Measurements from ENCODE around the gene JAG1. TPM values are rescaled to one million over a fixed set of nuclear protein-coding genes. Genes with fewer than 3 reads are reported as not detected.

JAG1 gene
- polyA plus RNA-seq, 2 of the 4 experiments (the other 2 are of a cell fraction), result 80.9 to 90.0 TPM

DNA sequence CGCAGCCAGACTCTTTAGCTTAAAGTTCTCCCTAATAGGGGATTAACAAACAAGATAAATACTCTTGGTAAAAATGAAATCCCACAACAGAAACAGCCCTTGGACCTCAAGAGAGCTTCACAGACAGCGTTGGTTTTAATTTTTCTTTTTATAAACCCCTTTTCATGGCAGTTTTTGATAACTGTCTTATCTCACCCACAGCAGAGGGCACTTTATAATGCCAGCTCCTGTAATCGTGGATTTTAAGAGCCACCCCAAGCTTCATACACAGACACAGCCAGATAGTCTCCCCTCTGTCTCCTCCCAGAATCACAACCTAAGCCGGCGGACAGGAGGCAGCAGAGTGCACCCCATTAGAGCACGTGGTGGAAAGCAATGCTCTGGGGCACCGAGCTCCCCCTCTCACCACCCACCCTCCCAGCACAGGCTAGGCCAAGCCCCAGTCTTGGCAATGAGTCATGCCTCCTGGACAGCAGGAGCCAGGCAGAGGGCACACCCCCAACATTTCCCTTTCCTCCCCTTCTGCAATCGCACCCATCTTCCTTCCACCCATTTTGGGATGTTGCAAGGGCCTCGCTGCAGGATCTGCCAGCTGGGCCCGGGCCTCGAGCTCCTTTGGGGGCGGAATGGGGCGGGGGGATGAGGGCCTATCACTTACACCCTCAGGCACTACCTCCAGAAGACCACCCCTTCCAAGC lies 2.4 kb downstream of the JAG1 start:
- WGBS (ENCODE audit: missing lambda C conversion rate), result 4% methylated on average over 13 of the region's 13 CpGs
- POLR2A ChIA-PET, result interaction anchor here (0.6 to 6.1 kb wide), 19 partner anchors 9 to 783 kb away, joined by 3 to 79 read pairs (median 4); partner anchors contain the start of genes MKKS and SLX4IP
- Histone ChIP-seq H3K4me3 (peak overlapping the region; percentile 92), H3K4me1 (peaks cover 52% of the 10 kb centered on the region), H3K4me2 (peak overlapping the region; percentile 91), H3K27ac (peak overlapping the region; percentile 95 to 97), H3K9me3 (no peaks in the 10 kb centered on the region)
- CTCF ChIA-PET, result interaction anchor here (0.6 to 3.0 kb wide), 60 partner anchors 9 to 1054 kb away, joined by 3 to 30 read pairs (median 4); partner anchors contain the start of genes MKKS and SLX4IP
- ATAC-seq, result peak; percentile 45 to 67
- peak; percentile 94 to 98 for DNase-seq (ENCODE audit: low read depth in 1 of 2, low spot score in 1 of 2)
- peak; percentile 70 for FAIRE-seq
- TF ChIP-seq HOXB5 (CRISPR knock-in tag; IDR thresholded peaks at IDR 0.05), result no peak
- no peak for TF ChIP-seq RFX5 (IDR thresholded peaks at IDR 0.05)
- TF ChIP-seq FOSB (CRISPR knock-in tag; IDR thresholded peaks at IDR 0.05), result no peak
- peak; percentile 75 for TF ChIP-seq GATA3 (IDR thresholded peaks at IDR 0.05; ENCODE audit: borderline replicate concordance)
- peak; percentile 99 for TF ChIP-seq MAX (IDR thresholded peaks at IDR 0.05)
- TF ChIP-seq MAZ (IDR thresholded peaks at IDR 0.05; ENCODE audit: borderline replicate concordance, low read depth, low read length), result peak; percentile 97
- TF ChIP-seq ZFP36 (IDR thresholded peaks at IDR 0.05; ENCODE audit: borderline replicate concordance, partially characterized antibody), result no peak
- TF ChIP-seq HDAC2 (IDR thresholded peaks at IDR 0.05), result no peak
- TF ChIP-seq POLR2AphosphoS2 (conservative IDR thresholded peaks at IDR 0.05; ENCODE audit: low read length), result no peak
- no peak for TF ChIP-seq KDM5A (IDR thresholded peaks at IDR 0.05)
- no peak for TF ChIP-seq ZNF302 (CRISPR knock-in tag; IDR thresholded peaks at IDR 0.05)
- no peak for TF ChIP-seq EHF (CRISPR knock-in tag; IDR thresholded peaks at IDR 0.05)
- no peak for TF ChIP-seq BCL3 (IDR thresholded peaks at IDR 0.05)
- peak; percentile 73 for TF ChIP-seq FOSL2 (IDR thresholded peaks at IDR 0.05)
- TF ChIP-seq FOSL2 (CRISPR knock-in tag; IDR thresholded peaks at IDR 0.05), result peak; percentile 96
- TF ChIP-seq CHD4 (IDR thresholded peaks at IDR 0.05; ENCODE audit: borderline replicate concordance), result no peak
- TF ChIP-seq ELK1 (IDR thresholded peaks at IDR 0.05; ENCODE audit: low read depth, low read length), result no peak
- TF ChIP-seq TP53 (CRISPR knock-in tag; IDR thresholded peaks at IDR 0.05), result no peak
- TF ChIP-seq CHD2 (IDR thresholded peaks at IDR 0.05; ENCODE audit: low read length, partially characterized antibody), result no peak
- no peak for TF ChIP-seq NPAS2 (CRISPR knock-in tag; IDR thresholded peaks at IDR 0.05; ENCODE audit: borderline replicate concordance)
- TF ChIP-seq PHF8 (IDR thresholded peaks at IDR 0.05; ENCODE audit: borderline replicate concordance, low read depth), result no peak
- TF ChIP-seq SMC3 (IDR thresholded peaks at IDR 0.05), result peak; percentile 80
- no peak for TF ChIP-seq RNF2 (IDR thresholded peaks at IDR 0.05; ENCODE audit: borderline replicate concordance, low read depth)
- no peak for TF ChIP-seq SREBF2 (IDR thresholded peaks at IDR 0.05)
- no peak for TF ChIP-seq HEYL (CRISPR knock-in tag; IDR thresholded peaks at IDR 0.05)
- no peak for TF ChIP-seq EHMT2 (IDR thresholded peaks at IDR 0.05; ENCODE audit: low read depth)
- TF ChIP-seq CEBPB (IDR thresholded peaks at IDR 0.05), result peak; percentile 70 to 92
- TF ChIP-seq HOXB13 (CRISPR knock-in tag; IDR thresholded peaks at IDR 0.05; ENCODE audit: low read depth), result no peak; the same call in 1 of the 2 replicates
- no peak for TF ChIP-seq JUNB (IDR thresholded peaks at IDR 0.05)
- no peak for TF ChIP-seq HMGXB4 (CRISPR knock-in tag; IDR thresholded peaks at IDR 0.05; ENCODE audit: borderline replicate concordance)
- TF ChIP-seq, protein P1, sequence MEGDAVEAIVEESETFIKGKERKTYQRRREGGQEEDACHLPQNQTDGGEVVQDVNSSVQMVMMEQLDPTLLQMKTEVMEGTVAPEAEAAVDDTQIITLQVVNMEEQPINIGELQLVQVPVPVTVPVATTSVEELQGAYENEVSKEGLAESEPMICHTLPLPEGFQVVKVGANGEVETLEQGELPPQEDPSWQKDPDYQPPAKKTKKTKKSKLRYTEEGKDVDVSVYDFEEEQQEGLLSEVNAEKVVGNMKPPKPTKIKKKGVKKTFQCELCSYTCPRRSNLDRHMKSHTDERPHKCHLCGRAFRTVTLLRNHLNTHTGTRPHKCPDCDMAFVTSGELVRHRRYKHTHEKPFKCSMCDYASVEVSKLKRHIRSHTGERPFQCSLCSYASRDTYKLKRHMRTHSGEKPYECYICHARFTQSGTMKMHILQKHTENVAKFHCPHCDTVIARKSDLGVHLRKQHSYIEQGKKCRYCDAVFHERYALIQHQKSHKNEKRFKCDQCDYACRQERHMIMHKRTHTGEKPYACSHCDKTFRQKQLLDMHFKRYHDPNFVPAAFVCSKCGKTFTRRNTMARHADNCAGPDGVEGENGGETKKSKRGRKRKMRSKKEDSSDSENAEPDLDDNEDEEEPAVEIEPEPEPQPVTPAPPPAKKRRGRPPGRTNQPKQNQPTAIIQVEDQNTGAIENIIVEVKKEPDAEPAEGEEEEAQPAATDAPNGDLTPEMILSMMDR (IDR thresholded peaks at IDR 0.05), result peak; percentile 49
- no peak for TF ChIP-seq POLR2A (IDR thresholded peaks at IDR 0.05; ENCODE audit: low read length)
- peak; percentile 41; the same call in 1 of the 2 replicates for TF ChIP-seq PBX3 (IDR thresholded peaks at IDR 0.05)
- TF ChIP-seq RARB (CRISPR knock-in tag; IDR thresholded peaks at IDR 0.05), result no peak
- no peak for TF ChIP-seq CBX8 (IDR thresholded peaks at IDR 0.05)
- TF ChIP-seq RAD21 (conservative IDR thresholded peaks at IDR 0.05 in 1 of 2, IDR thresholded peaks at IDR 0.05 in 1 of 2), result peak; percentile 63 to 69
